22Rv1 (cell line): ENCODE measurements around the gene SUPT5H.

Experiments
- H3K27ac ChIP-seq: fragments of 450-650 bp; 2 replicates; pipeline ENCODE4 v1.5.1; 2017
- CTCF ChIP-seq: fragments of 450-650 bp; IDR thresholded peaks from 2 replicates; pipeline ENCODE4 v1.5.1; 2017; ENCODE audit warnings: mild to moderate bottlenecking
- ZFX ChIP-seq: fragments of 450-650 bp; IDR thresholded peaks from 2 replicates; pipeline ENCODE4 v1.6.1; 2017; ENCODE audit warnings: antibody characterized with exemption, borderline replicate concordance

SUPT5H gene

GRCh38 chr19:39422020-39422419 is 23.4 kb upstream of the SUPT5H start:
- no peak overlapping the region for H3K27ac ChIP-seq
- TF ChIP-seq ZFX (no peak), CTCF (no peak)

- no peak overlapping the region for H3K27ac ChIP-seq
These were observed 21.9 kb upstream of the SUPT5H start for GRCh38 chr19:39423258-39424086.

GRCh38 chr19:39424934-39425333 is 20.4 kb upstream of the SUPT5H start:
- H3K27ac ChIP-seq, result no peak overlapping the region
- TF ChIP-seq CTCF (no peak), ZFX (no peak)

More at GRCh38 chr19:39423258-39424086, 21.9 kb upstream of the SUPT5H start:
- TF ChIP-seq ZFX (no peak), CTCF (no peak)

- H3K27ac ChIP-seq, result no peak overlapping the region
- no peak for TF ChIP-seq ZFX
- TF ChIP-seq CTCF, result no peak
These were observed 19.6 kb upstream of the SUPT5H start for GRCh38 chr19:39425744-39426143.

GRCh38 chr19:39426170-39426569 is 19.2 kb upstream of the SUPT5H start:
- TF ChIP-seq CTCF (no peak), ZFX (no peak)
- H3K27ac ChIP-seq, result no peak overlapping the region

GRCh38 chr19:39427707-39428106 is 17.7 kb upstream of the SUPT5H start:
- no peak overlapping the region for H3K27ac ChIP-seq
- TF ChIP-seq ZFX, result no peak
- no peak for TF ChIP-seq CTCF

- TF ChIP-seq CTCF (no peak), ZFX (no peak)
- H3K27ac ChIP-seq, result no peak overlapping the region
These were observed 16.9 kb upstream of the SUPT5H start for GRCh38 chr19:39428283-39429112.
